IMR-90 (cell line): ENCODE results near the gene MZT2A. TPM values are rescaled to one million over a fixed set of nuclear protein-coding genes. Genes with fewer than 3 reads are reported as not detected.

Experiments used
- polyA plus RNA-seq, 3 experiments: library from polyadenylated mRNA; depleted of rRNA; stranded (reverse); fragments of >200 nt; gene quantifications; 2 replicates each; pipeline ENCODE4 v1.2.3, GENCODE V29; 2012; ENCODE audit warnings: low replicate concordance in 1 of 3
- total RNA-seq: library from RNA; depleted of rRNA; stranded (reverse); fragments of >200 nt; gene quantifications from 2 replicates; pipeline ENCODE4 v1.2.3, GENCODE V29; 2012
- TF ChIP-seq, protein P1 (sequence below): conservative IDR thresholded peaks from 2 replicates; pipeline ENCODE4 v1.5.1; 2012; ENCODE audit warnings: mild to moderate bottlenecking, low read depth, low read length, improper control_type of control experiment

Gene MZT2A
- total and polyA plus RNA-seq, 2 of the 4 experiments (the other 2 are of a cell fraction) = 23.1 to 82.3 TPM

DNA sequence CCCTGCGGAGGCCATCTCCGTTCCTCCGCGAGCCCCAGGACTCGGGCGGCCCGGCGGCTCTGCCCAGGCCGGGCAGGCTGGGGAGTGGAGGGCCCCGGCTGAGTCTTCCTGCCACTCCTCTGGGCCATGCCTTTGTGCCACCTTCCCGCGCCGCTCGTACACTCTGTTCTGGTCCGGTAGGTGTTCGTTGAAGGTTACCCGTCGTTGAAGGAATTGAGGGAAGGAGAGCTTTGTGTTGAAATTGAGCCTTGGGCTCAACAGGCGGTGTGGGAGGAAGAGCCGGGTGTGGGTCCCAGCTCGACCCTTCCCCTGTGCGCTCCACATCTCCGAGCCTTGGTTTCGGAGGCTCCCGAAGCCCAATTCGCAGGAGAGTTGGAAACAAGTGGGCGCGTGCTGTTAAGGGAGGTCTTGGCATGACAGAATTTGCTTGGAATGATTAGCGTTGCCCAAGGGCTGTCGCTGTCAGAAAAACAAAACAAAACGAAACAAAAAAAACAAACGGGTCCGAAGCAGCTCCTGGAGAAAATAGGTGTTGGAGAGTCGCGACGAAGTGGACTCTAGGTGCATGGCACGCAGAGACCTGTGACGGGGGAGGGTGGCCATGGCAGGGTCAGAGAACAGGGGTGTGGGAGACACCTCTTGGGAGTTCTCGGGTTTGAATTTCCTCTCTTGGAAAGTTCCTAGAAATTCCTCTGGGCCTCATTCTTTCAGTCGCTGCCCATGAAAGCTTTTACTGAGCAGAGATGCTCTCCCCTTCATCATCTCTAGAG, 1.2 kb upstream of the MZT2A start (continued):
- TF ChIP-seq, protein P1, sequence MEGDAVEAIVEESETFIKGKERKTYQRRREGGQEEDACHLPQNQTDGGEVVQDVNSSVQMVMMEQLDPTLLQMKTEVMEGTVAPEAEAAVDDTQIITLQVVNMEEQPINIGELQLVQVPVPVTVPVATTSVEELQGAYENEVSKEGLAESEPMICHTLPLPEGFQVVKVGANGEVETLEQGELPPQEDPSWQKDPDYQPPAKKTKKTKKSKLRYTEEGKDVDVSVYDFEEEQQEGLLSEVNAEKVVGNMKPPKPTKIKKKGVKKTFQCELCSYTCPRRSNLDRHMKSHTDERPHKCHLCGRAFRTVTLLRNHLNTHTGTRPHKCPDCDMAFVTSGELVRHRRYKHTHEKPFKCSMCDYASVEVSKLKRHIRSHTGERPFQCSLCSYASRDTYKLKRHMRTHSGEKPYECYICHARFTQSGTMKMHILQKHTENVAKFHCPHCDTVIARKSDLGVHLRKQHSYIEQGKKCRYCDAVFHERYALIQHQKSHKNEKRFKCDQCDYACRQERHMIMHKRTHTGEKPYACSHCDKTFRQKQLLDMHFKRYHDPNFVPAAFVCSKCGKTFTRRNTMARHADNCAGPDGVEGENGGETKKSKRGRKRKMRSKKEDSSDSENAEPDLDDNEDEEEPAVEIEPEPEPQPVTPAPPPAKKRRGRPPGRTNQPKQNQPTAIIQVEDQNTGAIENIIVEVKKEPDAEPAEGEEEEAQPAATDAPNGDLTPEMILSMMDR = no peak
